Stimulated activated naive CD8-positive, alpha-beta T cell treated with anti-CD3 and anti-CD28 coated beads, Interleukin-15, amount 100 ng/mL, for 72 hours (primary cell): Measurements from ENCODE around the gene KLF6.

Experiments used
- ATAC-seq: fragments of 150-1000 bp; cut with Tn5 transposase; 2 replicates; pipeline ENCODE4 v1.10.0; 2021; ENCODE audit warnings: mild to moderate bottlenecking, moderate library complexity
- DNase-seq, 2 donors: peaks; one replicate each; pipeline ENCODE4 v3.0.0; 2021 to 2022
- H3K27ac Mint-ChIP-seq, 2 donors: one replicate each; pipeline ENCODE4 v1.8.0; 2022; ENCODE audit warnings: mild to moderate bottlenecking in 2 of 2, mixed read lengths in 2 of 2, moderate library complexity in 2 of 2
- H3K27me3 Mint-ChIP-seq: one replicate; pipeline ENCODE4 v1.8.0; 2022; ENCODE audit warnings: mixed read lengths
- H3K4me1 Mint-ChIP-seq: one replicate; pipeline ENCODE4 v1.8.0; 2022; ENCODE audit warnings: mild to moderate bottlenecking, mixed read lengths
- H3K4me3 Mint-ChIP-seq, 2 donors: one replicate each; pipeline ENCODE4 v1.8.0; 2022; ENCODE audit warnings: mild to moderate bottlenecking in 2 of 2, mixed read lengths in 2 of 2, moderate library complexity in 1 of 2
- H3K9me3 Mint-ChIP-seq, 2 donors: one replicate each; pipeline ENCODE4 v1.8.0; 2022; ENCODE audit warnings: mixed read lengths in 2 of 2

The KLF6 gene

DNA sequence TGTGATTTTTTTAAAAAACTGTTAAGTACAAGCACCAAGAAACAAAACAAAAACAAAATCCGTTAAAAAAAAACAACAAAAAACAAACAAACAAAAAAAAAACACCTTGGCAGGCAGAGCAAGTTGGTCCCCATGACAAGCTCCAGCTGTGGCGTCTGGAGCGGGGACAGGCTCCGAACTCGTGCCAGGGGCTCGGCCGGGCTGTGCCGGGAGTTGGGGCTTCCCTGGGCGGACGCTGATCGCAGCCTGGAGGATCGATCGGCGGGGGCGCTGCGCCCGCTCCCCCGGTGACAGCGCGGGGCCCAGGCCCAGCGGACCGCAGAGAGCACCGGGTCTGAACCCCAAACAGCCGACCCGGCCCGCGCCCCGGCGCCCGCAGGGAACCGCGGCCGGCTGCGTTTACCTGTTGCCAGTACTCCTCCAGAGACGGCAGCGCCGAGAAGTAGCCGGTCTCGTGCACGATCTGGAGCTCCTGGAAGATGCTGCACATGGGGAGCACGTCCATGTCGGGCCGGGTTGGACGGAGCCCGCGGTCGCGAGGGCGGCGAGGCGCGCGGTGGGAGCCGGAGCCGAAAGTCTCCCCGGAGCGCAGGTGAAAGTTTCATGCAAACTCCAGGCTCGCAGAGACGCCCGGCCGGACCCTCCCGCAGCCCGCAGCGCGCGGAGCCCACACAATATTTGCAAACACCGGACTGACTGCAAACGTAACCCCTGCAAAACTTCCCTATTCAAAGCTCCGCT is at the start of gene KLF6:
Gene KLF6, minus strand, starts transcription at position 700 of the 741 bp plus-strand sequence. Its CDS starts 195 bp downstream, at position 505.
- Mint-ChIP-seq H3K27ac (peak within 1 kb of the TSS; percentile 100), H3K27me3 (no peaks in the 10 kb centered on the region), H3K4me1 (peaks cover 56% of the 10 kb centered on the region), H3K9me3 (peaks cover 2 to 11% of the 10 kb centered on the region in 2 donors), H3K4me3 (peak within 1 kb of the TSS; percentile 93 to 95)
- ATAC-seq: peak; percentile 10
- peak in 1 of 2 donors; percentile 64 for DNase-seq

GRCh38 chr10:3834404-3834803 is 49.4 kb upstream of the KLF6 start:
- no peak overlapping the region for H3K27ac Mint-ChIP-seq
- peaks cover 76% of the 10 kb centered on the region for H3K4me1 Mint-ChIP-seq
- ATAC-seq: no peak
- peaks cover 6% of the 10 kb centered on the region for H3K27me3 Mint-ChIP-seq
- no peak for DNase-seq
- H3K4me3 Mint-ChIP-seq: no peak overlapping the region
- no peaks in the 10 kb centered on the region for H3K9me3 Mint-ChIP-seq

GRCh38 chr10:3833046-3833445 is 48.0 kb upstream of the KLF6 start:
- Mint-ChIP-seq H3K4me3 (no peak overlapping the region), H3K4me1 (peaks cover 83% of the 10 kb centered on the region), H3K27ac (peak overlapping the region in 1 of 2 donors; percentile 86), H3K9me3 (peaks cover 0 to 3% of the 10 kb centered on the region in 2 donors), H3K27me3 (peaks cover 6% of the 10 kb centered on the region)
- ATAC-seq (no peak), DNase-seq (no peak)

- no peak for ATAC-seq
- Mint-ChIP-seq H3K27ac (peak overlapping the region; percentile 60 to 67), H3K4me3 (no peak overlapping the region), H3K27me3 (peaks cover 6% of the 10 kb centered on the region), H3K4me1 (peaks cover 82% of the 10 kb centered on the region), H3K9me3 (peaks cover 0 to 5% of the 10 kb centered on the region in 2 donors)
- DNase-seq: no peak
Measured at GRCh38 chr10:3832022-3832786, 47.2 kb upstream of the KLF6 start.

- no peak overlapping the region for H3K4me3 Mint-ChIP-seq
- peaks cover 6% of the 10 kb centered on the region for H3K27me3 Mint-ChIP-seq
- H3K4me1 Mint-ChIP-seq: peaks cover 81% of the 10 kb centered on the region
- no peak overlapping the region for H3K27ac Mint-ChIP-seq
- ATAC-seq (no peak), DNase-seq (no peak)
- peaks cover 0 to 5% of the 10 kb centered on the region in 2 donors for H3K9me3 Mint-ChIP-seq
Measured at GRCh38 chr10:3831608-3832007, 46.6 kb upstream of the KLF6 start.

DNA sequence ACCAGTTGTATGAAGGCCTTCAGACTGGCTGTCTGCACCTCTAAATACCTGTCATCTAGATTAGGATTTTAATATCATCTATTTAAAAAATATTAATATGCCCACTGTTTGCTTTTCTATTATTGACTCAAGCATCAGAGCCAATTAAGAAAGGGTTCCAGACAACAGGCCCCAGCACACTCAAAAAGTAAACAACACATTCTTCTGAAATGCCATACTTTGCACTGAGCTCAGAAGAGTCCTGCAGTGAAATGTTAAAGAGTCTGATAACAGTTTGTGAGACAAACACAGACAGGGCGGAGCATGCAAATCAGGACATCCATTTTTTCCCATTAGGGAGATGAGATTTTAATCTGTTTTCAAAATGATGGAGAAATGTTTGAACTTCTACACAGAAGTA is 45.9 kb upstream of the KLF6 start:
- DNase-seq (no peak), ATAC-seq (no peak)
- H3K9me3 Mint-ChIP-seq: peaks cover 0 to 5% of the 10 kb centered on the region in 2 donors
- H3K4me3 Mint-ChIP-seq: no peak overlapping the region
- H3K27me3 Mint-ChIP-seq: peaks cover 6% of the 10 kb centered on the region
- H3K4me1 Mint-ChIP-seq: peaks cover 81% of the 10 kb centered on the region
- H3K27ac Mint-ChIP-seq: no peak overlapping the region

DNA sequence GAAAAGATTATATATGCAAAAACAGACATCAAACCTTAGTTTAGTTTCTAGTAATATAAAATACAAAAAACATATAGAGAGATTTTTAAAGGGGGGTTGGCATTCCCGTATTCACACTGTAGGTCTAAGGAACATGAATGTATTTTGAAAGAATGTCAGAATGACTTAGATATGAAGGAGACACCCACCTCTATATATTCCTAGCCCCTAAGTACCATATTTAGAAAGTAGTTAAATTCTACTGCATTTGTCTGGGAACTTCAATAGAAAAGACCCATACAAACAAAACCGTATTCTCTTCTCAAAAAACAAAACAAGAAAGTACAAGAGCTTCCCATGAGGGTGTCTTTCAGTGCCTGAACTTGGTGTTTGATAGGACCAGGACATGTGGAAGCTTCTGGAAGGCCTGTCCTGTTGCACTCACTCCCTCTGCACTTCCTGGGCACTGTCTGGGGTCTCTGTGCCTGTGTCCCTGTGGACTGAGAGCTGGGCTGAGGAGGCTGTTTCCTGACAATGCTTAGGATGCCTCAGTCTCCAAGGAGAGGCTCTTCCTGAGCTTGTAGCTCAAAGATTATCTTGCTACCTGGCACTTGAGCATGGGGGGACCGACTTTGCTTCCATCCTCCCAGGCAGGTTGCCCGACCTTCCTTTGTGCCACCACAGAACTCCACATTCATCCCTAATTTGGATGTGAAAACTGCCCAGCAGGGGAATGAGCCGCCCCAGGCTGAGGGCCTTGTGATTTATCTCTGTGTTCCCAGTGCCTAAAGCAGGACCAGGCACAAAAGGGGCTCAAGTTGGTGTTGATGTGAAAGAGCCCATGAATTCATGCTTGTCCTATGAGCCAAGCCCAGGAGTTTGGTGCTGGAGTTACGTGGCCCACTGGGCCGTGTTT is 44.4 kb upstream of the KLF6 start:
- H3K4me1 Mint-ChIP-seq: peaks cover 71% of the 10 kb centered on the region
- peak overlapping the region; percentile 70 to 76 for H3K4me3 Mint-ChIP-seq
- peaks cover 0 to 5% of the 10 kb centered on the region in 2 donors for H3K9me3 Mint-ChIP-seq
- H3K27me3 Mint-ChIP-seq: peaks cover 4% of the 10 kb centered on the region
- DNase-seq (no peak), ATAC-seq (no peak)
- peak overlapping the region; percentile 93 for H3K27ac Mint-ChIP-seq

DNA sequence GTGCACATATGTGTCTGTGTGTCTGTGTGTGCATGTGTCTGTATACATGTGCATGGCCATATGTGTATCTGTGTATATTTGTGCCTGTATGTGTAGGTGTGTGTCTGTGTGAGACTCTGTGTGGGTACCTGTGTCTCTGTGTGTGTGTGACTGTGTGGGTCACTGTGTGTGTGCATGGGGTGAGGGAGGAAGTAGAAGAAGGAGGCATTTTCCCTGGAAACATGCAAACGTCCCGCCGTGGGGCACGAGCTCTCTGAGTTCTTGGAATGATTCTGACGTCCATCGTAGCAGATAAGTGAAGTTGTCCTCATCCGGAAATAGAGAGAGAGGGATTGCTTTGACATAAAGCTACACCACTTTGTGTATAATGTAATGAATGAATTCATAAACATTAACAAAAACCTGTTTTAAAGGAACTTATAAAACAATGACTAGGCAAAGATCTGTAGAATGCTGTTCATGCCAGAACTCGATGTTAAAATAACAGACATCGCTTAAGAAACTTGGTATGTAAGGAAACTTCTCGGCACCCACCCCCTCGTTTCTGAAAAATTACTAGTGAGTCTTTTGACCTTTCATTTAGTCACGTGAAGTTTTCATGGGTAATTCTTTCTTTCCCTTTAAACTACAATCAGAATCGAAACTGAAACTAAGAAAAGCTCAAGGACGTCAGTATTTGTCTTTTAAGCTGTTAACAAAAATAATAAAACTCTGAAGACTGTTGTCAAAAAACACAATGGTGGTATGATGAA is 43.6 kb upstream of the KLF6 start:
- peak overlapping the region; percentile 70 to 76 for H3K4me3 Mint-ChIP-seq
- ATAC-seq (peak; percentile 59), DNase-seq (peak in 1 of 2 donors; percentile 39)
- H3K27me3 Mint-ChIP-seq: no peaks in the 10 kb centered on the region
- peaks cover 63% of the 10 kb centered on the region for H3K4me1 Mint-ChIP-seq
- peaks cover 0 to 5% of the 10 kb centered on the region in 2 donors for H3K9me3 Mint-ChIP-seq
- peak overlapping the region; percentile 93 for H3K27ac Mint-ChIP-seq

- peak overlapping the region; percentile 80 to 93 for H3K27ac Mint-ChIP-seq
- DNase-seq (no peak), ATAC-seq (peak; percentile 18)
- H3K4me1 Mint-ChIP-seq: peaks cover 59% of the 10 kb centered on the region
- no peaks in the 10 kb centered on the region for H3K27me3 Mint-ChIP-seq
- peaks cover 0 to 5% of the 10 kb centered on the region in 2 donors for H3K9me3 Mint-ChIP-seq
- H3K4me3 Mint-ChIP-seq: peak overlapping the region; percentile 70 to 76
Measured at GRCh38 chr10:3827768-3828403, 42.9 kb upstream of the KLF6 start.

DNA sequence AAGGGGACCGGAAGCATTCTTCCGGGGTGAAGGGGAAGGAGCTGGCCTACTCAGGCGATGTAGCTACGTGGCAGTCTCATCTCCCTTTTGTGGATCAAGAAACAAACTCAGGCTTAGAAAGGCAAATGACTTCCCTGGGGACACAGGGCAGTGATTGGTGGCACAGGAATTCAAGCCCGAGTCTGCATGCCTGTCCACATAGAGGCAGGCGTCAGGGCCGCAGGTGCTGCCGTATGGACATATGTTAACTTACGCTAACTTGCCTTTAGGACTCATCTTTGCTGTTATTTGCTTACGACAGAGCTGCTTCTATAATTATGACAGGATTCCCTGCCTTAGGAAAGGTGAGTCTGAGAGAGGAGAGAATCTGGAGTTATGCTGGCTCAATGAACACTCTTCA is 42.3 kb upstream of the KLF6 start:
- Mint-ChIP-seq H3K9me3 (peaks cover 0 to 5% of the 10 kb centered on the region in 2 donors), H3K4me1 (peaks cover 53% of the 10 kb centered on the region), H3K27ac (no peak overlapping the region), H3K27me3 (no peaks in the 10 kb centered on the region), H3K4me3 (no peak overlapping the region)
- DNase-seq: no peak
- ATAC-seq: no peak

DNA sequence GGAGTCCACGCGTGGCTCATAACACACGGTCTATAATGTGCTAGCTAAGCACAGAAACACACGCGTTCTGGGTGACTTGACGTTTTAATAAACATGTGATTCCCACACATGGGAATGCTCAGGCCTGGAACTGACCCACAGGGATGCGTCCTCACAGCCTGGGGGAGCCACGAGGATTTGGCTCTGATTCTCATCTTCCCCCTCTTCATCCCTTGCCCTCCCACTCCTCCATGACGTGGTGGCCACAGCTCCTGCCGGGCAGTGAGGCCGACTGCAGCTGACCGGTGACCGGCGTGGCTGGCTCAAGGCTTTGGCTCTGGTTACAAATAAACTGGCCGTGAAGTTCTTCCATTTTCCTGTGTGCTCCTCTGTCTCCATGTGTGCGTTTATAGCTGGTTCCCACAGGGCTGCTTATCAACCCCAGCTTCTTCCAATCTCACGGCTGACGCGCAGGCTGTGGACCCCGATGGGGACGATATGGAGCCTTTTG is 40.9 kb upstream of the KLF6 start:
- Mint-ChIP-seq H3K4me1 (peaks cover 44% of the 10 kb centered on the region), H3K27ac (peak overlapping the region in 1 of 2 donors; percentile 56), H3K9me3 (peaks cover 0 to 5% of the 10 kb centered on the region in 2 donors)

DNA sequence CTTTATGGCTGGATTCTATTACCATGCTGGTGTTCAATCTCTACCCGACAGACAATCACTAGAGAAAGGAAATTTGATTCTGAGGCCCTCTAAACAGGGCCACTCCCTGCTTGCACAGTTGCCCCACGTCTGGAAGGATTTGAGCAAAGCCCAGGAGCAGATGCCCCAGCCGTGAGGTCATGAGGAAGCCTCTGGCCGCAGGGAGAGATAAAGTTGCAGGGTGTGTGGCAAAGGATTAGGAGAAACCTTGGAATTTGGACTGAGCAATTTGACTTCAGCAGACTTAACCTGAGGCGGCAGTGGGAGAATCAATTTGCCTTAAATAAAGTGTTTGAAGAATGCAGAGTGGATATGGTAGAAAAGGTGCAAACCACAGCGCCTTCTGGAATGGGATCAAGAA is 40.2 kb upstream of the KLF6 start:
- Mint-ChIP-seq H3K9me3 (peaks cover 0 to 5% of the 10 kb centered on the region in 2 donors), H3K27ac (no peak overlapping the region), H3K4me1 (peaks cover 40% of the 10 kb centered on the region), H3K4me3 (no peak overlapping the region), H3K27me3 (no peaks in the 10 kb centered on the region)
- ATAC-seq (no peak), DNase-seq (no peak)

More for the DNA sequence above, 40.9 kb upstream of the KLF6 start:
- H3K27me3 Mint-ChIP-seq: no peaks in the 10 kb centered on the region
- DNase-seq (no peak), ATAC-seq (no peak)
- H3K4me3 Mint-ChIP-seq: no peak overlapping the region

DNA sequence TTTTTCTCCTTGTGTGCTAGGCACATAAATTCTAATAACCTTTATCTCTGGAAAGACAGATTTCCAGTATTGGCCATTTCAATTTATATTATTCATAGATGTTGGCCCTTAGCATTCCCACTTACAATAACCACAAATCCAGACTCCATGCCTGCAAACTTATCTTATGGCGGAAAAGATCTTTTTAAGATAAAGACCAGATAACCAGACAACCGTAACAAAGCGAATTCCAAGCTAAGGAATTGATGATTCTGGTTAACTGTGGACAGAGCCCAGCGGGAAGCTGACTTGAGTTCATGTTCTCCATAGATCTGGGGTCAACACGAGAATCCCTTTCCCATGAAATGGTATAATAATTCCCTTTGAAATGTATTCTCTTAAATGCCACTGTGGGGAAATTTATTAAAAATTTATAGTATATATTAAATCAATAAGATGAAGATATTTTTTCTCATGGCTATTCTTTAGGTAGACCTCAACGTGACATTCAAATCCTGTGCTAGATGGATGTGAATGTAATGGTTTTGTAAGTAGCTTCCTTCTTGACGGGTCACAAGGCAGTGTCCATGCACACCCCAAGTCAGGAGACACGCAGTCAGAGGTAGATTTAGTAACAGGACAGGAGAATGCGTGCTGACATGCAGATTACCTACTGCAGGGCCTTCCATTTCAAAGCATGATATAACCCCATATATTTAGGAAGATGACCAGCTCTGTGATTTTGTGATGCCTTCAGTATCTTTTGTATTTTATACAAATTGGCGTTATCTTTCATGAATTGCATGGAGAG is 37.7 kb upstream of the KLF6 start:
- peaks cover 15% of the 10 kb centered on the region for H3K4me1 Mint-ChIP-seq
- no peak for DNase-seq
- no peak overlapping the region for H3K27ac Mint-ChIP-seq
- H3K27me3 Mint-ChIP-seq: no peaks in the 10 kb centered on the region
- H3K4me3 Mint-ChIP-seq: no peak overlapping the region
- ATAC-seq: no peak
- H3K9me3 Mint-ChIP-seq: no peaks in the 10 kb centered on the region
